WTC11 (cell line): ENCODE measurements around the gene IMP3.
"Not testable (repeated sequence)": the region's sequence is repeated elsewhere in the genome, so short reads cannot be mapped to it uniquely, and the experiment has no call there.

ENCODE experiments used
- CTCF ChIP-seq: fragments of 200-600 bp; IDR thresholded peaks from 2 replicates; pipeline ENCODE4 v1.8.0; 2022; ENCODE audit warnings: antibody characterized with exemption
- ESRRA ChIP-seq: sonication (generic); formaldehyde crosslinking; IDR thresholded peaks from 2 replicates; pipeline ENCODE4 v1.8.1; 2022; ENCODE audit warnings: mild to moderate bottlenecking, missing genetic modification reagents, borderline replicate concordance
- ETV6 ChIP-seq: sonication (generic); formaldehyde crosslinking; IDR thresholded peaks from 2 replicates; pipeline ENCODE4 v1.8.1; 2022; ENCODE audit warnings: mild to moderate bottlenecking, missing genetic modification reagents
- NR2C2 ChIP-seq: sonication (generic); formaldehyde crosslinking; IDR thresholded peaks from 2 replicates; pipeline ENCODE4 v1.8.0; 2022; ENCODE audit warnings: mild to moderate bottlenecking, missing genetic modification reagents
- PREB ChIP-seq: sonication (generic); formaldehyde crosslinking; IDR thresholded peaks from 2 replicates; pipeline ENCODE4 v1.8.1; 2022; ENCODE audit warnings: mild to moderate bottlenecking, missing genetic modification reagents, moderate library complexity, borderline replicate concordance
- SMAD3 ChIP-seq: sonication (generic); formaldehyde crosslinking; IDR thresholded peaks from 2 replicates; pipeline ENCODE4 v1.8.0; 2022; ENCODE audit warnings: missing genetic modification reagents, mild to moderate bottlenecking, borderline replicate concordance
- SP1 ChIP-seq: sonication (generic); formaldehyde crosslinking; conservative IDR thresholded peaks from 2 replicates; pipeline ENCODE4 v1.8.1; 2022; ENCODE audit warnings: missing genetic modification reagents
- TP53 ChIP-seq: sonication (generic); formaldehyde crosslinking; IDR thresholded peaks from 2 replicates; pipeline ENCODE4 v1.8.1; 2023; ENCODE audit warnings: mild to moderate bottlenecking, missing genetic modification reagents
- ZBTB21 ChIP-seq: sonication (generic); formaldehyde crosslinking; IDR thresholded peaks from 2 replicates; pipeline ENCODE4 v1.8.1; 2023; ENCODE audit warnings: mild to moderate bottlenecking, missing genetic modification reagents, borderline replicate concordance
- ZNF232 ChIP-seq: sonication (generic); formaldehyde crosslinking; IDR thresholded peaks from 2 replicates; pipeline ENCODE4 v1.8.0; 2022; ENCODE audit warnings: mild to moderate bottlenecking, missing genetic modification reagents
- ZNF416 ChIP-seq: fragments of 250-450 bp; sonication (Bioruptor Pico); IDR thresholded peaks from 2 replicates; pipeline ENCODE4 v1.9.0; 2021; ENCODE audit warnings: mild to moderate bottlenecking, inconsistent platforms
- TF ChIP-seq, protein P1 (sequence below): sonication (generic); formaldehyde crosslinking; IDR thresholded peaks from 2 replicates; pipeline ENCODE4 v1.8.1; 2023; ENCODE audit warnings: mild to moderate bottlenecking, missing genetic modification reagents, borderline replicate concordance
- TF ChIP-seq, protein P2 (sequence below): sonication (generic); formaldehyde crosslinking; conservative IDR thresholded peaks from 2 replicates; pipeline ENCODE4 v1.8.1; 2023; ENCODE audit warnings: mild to moderate bottlenecking, low read depth, missing genetic modification reagents, moderate library complexity
- TF ChIP-seq, protein P3 (sequence below): sonication (generic); formaldehyde crosslinking; IDR thresholded peaks from 2 replicates; pipeline ENCODE4 v1.8.0; 2022; ENCODE audit warnings: mild to moderate bottlenecking, missing genetic modification reagents

DNA sequence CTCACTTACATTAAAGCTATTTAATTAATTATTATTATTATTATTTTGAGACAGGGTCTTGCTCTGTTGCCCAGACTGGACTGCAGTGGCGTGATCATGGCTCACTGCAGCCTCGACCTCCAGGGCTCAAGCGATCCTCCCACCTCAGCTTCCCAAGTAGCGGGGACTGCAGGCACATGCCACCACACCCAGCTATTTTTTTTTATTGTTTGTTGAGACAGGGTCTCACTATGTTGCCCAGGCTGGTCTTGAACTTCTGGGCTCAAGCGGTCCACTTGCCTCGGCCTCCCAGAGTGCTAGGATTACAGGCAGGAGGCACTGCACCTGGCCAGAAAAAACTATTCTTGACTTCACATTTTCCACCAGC, 38.3 kb upstream of the IMP3 start:
- TF ChIP-seq, protein P1, sequence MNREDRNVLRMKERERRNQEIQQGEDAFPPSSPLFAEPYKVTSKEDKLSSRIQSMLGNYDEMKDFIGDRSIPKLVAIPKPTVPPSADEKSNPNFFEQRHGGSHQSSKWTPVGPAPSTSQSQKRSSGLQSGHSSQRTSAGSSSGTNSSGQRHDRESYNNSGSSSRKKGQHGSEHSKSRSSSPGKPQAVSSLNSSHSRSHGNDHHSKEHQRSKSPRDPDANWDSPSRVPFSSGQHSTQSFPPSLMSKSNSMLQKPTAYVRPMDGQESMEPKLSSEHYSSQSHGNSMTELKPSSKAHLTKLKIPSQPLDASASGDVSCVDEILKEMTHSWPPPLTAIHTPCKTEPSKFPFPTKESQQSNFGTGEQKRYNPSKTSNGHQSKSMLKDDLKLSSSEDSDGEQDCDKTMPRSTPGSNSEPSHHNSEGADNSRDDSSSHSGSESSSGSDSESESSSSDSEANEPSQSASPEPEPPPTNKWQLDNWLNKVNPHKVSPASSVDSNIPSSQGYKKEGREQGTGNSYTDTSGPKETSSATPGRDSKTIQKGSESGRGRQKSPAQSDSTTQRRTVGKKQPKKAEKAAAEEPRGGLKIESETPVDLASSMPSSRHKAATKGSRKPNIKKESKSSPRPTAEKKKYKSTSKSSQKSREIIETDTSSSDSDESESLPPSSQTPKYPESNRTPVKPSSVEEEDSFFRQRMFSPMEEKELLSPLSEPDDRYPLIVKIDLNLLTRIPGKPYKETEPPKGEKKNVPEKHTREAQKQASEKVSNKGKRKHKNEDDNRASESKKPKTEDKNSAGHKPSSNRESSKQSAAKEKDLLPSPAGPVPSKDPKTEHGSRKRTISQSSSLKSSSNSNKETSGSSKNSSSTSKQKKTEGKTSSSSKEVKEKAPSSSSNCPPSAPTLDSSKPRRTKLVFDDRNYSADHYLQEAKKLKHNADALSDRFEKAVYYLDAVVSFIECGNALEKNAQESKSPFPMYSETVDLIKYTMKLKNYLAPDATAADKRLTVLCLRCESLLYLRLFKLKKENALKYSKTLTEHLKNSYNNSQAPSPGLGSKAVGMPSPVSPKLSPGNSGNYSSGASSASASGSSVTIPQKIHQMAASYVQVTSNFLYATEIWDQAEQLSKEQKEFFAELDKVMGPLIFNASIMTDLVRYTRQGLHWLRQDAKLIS (CRISPR knock-in tag) = not testable (repeated sequence)
- not testable (repeated sequence) for TF ChIP-seq TP53 (CRISPR knock-in tag); CTCF; ZNF232 (CRISPR knock-in tag); NR2C2 (CRISPR knock-in tag); ZNF416 (CRISPR knock-in tag); PREB (CRISPR knock-in tag); SP1 (CRISPR knock-in tag); ZBTB21; SMAD3 (CRISPR knock-in tag); ETV6 (CRISPR knock-in tag); ESRRA (CRISPR knock-in tag)
- TF ChIP-seq, protein P2, sequence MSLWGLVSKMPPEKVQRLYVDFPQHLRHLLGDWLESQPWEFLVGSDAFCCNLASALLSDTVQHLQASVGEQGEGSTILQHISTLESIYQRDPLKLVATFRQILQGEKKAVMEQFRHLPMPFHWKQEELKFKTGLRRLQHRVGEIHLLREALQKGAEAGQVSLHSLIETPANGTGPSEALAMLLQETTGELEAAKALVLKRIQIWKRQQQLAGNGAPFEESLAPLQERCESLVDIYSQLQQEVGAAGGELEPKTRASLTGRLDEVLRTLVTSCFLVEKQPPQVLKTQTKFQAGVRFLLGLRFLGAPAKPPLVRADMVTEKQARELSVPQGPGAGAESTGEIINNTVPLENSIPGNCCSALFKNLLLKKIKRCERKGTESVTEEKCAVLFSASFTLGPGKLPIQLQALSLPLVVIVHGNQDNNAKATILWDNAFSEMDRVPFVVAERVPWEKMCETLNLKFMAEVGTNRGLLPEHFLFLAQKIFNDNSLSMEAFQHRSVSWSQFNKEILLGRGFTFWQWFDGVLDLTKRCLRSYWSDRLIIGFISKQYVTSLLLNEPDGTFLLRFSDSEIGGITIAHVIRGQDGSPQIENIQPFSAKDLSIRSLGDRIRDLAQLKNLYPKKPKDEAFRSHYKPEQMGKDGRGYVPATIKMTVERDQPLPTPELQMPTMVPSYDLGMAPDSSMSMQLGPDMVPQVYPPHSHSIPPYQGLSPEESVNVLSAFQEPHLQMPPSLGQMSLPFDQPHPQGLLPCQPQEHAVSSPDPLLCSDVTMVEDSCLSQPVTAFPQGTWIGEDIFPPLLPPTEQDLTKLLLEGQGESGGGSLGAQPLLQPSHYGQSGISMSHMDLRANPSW (CRISPR knock-in tag) = not testable (repeated sequence)
- TF ChIP-seq, protein P3, sequence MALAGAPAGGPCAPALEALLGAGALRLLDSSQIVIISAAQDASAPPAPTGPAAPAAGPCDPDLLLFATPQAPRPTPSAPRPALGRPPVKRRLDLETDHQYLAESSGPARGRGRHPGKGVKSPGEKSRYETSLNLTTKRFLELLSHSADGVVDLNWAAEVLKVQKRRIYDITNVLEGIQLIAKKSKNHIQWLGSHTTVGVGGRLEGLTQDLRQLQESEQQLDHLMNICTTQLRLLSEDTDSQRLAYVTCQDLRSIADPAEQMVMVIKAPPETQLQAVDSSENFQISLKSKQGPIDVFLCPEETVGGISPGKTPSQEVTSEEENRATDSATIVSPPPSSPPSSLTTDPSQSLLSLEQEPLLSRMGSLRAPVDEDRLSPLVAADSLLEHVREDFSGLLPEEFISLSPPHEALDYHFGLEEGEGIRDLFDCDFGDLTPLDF = not testable (repeated sequence)
